ENCODE measurements around the gene PCDH18. TPM values are rescaled to one million over a fixed set of nuclear protein-coding genes. Genes with fewer than 3 reads are reported as not detected.

PCDH18 gene
- 65.7 and 88.6 TPM in 2 replicates for total RNA-seq

GRCh38 chr4:137531986-137532868 is at the start of gene PCDH18:
PCDH18 (minus strand) TSS chr4:137532494; CDS start chr4:137532088, 406 bp downstream.

